Measurements from ENCODE around the gene ITGA6. TPM values are rescaled to one million over a fixed set of nuclear protein-coding genes. Genes with fewer than 3 reads are reported as not detected.

The ITGA6 gene
- total RNA-seq, 1 experiment from 2014 or later, result 181 TPM

DNA sequence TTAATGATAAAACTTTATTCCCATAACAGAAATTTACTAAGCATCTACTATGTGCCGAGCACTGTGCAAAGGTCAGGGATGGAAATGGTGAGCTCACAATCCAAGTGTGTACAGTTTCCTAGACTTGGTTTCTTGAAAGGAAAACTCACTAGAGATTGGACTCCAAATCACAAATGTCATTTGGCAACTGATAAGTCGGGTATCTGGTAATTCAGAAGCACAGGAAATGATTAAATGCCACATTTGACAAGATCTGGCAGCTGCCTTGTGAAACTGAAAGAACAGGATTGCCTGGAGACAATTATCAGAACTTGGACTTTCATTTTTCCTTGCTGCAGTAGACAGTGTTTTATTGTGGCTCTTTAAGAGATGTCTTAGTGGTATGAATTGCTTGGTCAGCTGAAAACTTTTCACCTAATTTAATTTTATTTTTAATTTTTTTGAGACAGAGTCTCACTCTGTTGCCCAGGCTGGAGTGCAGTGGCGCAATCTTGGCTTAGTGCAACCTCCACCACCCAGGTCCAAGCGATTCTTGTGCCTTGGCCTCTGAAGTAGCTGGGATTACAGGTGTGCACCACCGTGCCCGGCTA is 19.2 kb downstream of the ITGA6 start:
- ATAC-seq (no peak), DNase-seq (peak; percentile 53)
- H3K4me2 ChIP-seq (ENCODE audit: low read length), result peak overlapping the region; percentile 36
- H3K27me3 ChIP-seq (ENCODE audit: low read length), result no peaks in the 10 kb centered on the region
- H3F3A ChIP-seq (ENCODE audit: low read length, unreplicated experiment), result peaks cover 14% of the 10 kb centered on the region
- intact Hi-C loops (cut with micrococcal nuclease), result no loop called here
- peaks cover 7% of the 10 kb centered on the region; the same call in 1 of the 2 replicates for H3K36me3 ChIP-seq (ENCODE audit: low read depth, low read length)
- no peak overlapping the region for H2AFZ ChIP-seq (ENCODE audit: low read length)
- ChIA-PET POLR2A (ENCODE audit: unreplicated experiment) (interaction anchor here (0.5 to 0.6 kb wide), 2 partner anchors 23 to 1207 kb away, joined by 3 to 13 read pairs; no protein-coding TSS in a partner anchor), CTCF (no interaction called here)
- H3K9me2 ChIP-seq (replicated peaks; ENCODE audit: low read length), result no peaks in the 10 kb centered on the region
- peak overlapping the region; percentile 9; the same call in 1 of the 2 replicates for H3K27ac ChIP-seq (ENCODE audit: low read length)
- peaks cover 68% of the 10 kb centered on the region for H3K4me1 ChIP-seq (ENCODE audit: insufficient read depth, low read length)
- no peak overlapping the region for H3K4me3 ChIP-seq (ENCODE audit: low read length)
- no peak overlapping the region for H3K9ac ChIP-seq (ENCODE audit: low read length)
- TF ChIP-seq, protein P1, sequence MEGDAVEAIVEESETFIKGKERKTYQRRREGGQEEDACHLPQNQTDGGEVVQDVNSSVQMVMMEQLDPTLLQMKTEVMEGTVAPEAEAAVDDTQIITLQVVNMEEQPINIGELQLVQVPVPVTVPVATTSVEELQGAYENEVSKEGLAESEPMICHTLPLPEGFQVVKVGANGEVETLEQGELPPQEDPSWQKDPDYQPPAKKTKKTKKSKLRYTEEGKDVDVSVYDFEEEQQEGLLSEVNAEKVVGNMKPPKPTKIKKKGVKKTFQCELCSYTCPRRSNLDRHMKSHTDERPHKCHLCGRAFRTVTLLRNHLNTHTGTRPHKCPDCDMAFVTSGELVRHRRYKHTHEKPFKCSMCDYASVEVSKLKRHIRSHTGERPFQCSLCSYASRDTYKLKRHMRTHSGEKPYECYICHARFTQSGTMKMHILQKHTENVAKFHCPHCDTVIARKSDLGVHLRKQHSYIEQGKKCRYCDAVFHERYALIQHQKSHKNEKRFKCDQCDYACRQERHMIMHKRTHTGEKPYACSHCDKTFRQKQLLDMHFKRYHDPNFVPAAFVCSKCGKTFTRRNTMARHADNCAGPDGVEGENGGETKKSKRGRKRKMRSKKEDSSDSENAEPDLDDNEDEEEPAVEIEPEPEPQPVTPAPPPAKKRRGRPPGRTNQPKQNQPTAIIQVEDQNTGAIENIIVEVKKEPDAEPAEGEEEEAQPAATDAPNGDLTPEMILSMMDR (conservative IDR thresholded peaks at IDR 0.05; ENCODE audit: low read depth, low read length), result no peak
- no peak for TF ChIP-seq EZH2 (IDR thresholded peaks at IDR 0.05; ENCODE audit: low read length, unreplicated experiment)
- no peak for TF ChIP-seq EZH2phosphoT487 (IDR thresholded peaks at IDR 0.05; ENCODE audit: borderline replicate concordance, low read length)
- 0 out of 2 replicates have a peak, but pooled peaks cover 2% of the 10 kb centered on the region for H4K20me1 ChIP-seq (ENCODE audit: low read length)
- no peaks in the 10 kb centered on the region for H3K9me3 ChIP-seq (ENCODE audit: low read length)
- peaks cover 88% of the 10 kb centered on the region for H3K79me2 ChIP-seq (ENCODE audit: low read length)
- no TSS peak for BruUV-seq (replicated peaks)

DNA sequence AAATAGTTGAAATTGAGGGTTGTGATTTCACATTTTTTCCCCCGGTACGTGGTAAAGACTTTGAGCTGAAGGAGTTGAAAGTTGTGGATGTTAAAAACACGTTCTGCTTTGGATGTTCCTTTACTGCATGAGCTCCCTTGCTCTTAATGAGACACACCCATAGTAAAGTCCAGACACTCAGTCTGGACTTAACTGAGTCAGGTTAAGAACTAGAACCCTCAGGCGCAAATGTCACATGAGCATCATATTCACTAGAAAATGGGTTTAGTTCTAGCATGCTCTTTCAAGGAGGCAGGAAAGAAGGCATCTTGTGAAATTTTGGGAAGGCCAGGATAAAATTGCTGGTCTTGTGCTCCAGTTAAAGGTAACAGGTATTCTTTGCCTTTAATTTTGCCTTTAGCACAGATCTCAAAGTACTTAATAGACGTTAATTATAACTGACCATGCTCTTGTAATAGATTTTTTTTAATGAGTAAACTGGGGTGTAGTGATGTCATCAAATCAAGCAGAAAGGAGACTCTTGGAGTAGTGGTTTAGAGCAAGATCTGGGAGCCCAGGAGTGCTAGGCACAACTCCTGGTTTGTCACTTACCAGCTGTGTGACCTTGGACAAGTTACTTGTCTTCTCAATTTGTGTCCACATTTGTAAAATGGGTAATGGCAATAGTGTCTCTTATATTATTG is 20.6 kb downstream of the ITGA6 start:
- H3K79me2 ChIP-seq (ENCODE audit: low read length), result peaks cover 93% of the 10 kb centered on the region
- CTCF ChIA-PET, result no interaction called here
- H3F3A ChIP-seq (ENCODE audit: low read length, unreplicated experiment), result peaks cover 4% of the 10 kb centered on the region
- DNase-seq, result peak; percentile 9
- POLR2A ChIA-PET (ENCODE audit: unreplicated experiment), result no interaction called here
- H3K9me2 ChIP-seq (replicated peaks; ENCODE audit: low read length), result no peaks in the 10 kb centered on the region
- H3K36me3 ChIP-seq (ENCODE audit: low read depth, low read length), result peaks cover 7% of the 10 kb centered on the region; the same call in 1 of the 2 replicates
- TF ChIP-seq EZH2 (IDR thresholded peaks at IDR 0.05; ENCODE audit: low read length, unreplicated experiment) (no peak), EZH2phosphoT487 (IDR thresholded peaks at IDR 0.05; ENCODE audit: borderline replicate concordance, low read length) (no peak)
- TF ChIP-seq, protein P1 (conservative IDR thresholded peaks at IDR 0.05; ENCODE audit: low read depth, low read length), result no peak
- peak overlapping the region; percentile 21; the same call in 1 of the 2 replicates for H3K4me3 ChIP-seq (ENCODE audit: low read length)
- no peaks in the 10 kb centered on the region for H3K9me3 ChIP-seq (ENCODE audit: low read length)
- peak overlapping the region; percentile 60 for H3K27ac ChIP-seq (ENCODE audit: low read length)
- H3K27me3 ChIP-seq (ENCODE audit: low read length), result no peaks in the 10 kb centered on the region
- 0 out of 2 replicates have a peak, but pooled peaks cover 6% of the 10 kb centered on the region for H4K20me1 ChIP-seq (ENCODE audit: low read length)
- H2AFZ ChIP-seq (ENCODE audit: low read length), result no peak overlapping the region
- H3K4me2 ChIP-seq (ENCODE audit: low read length), result peak overlapping the region; percentile 68
- peaks cover 60% of the 10 kb centered on the region for H3K4me1 ChIP-seq (ENCODE audit: insufficient read depth, low read length)
- intact Hi-C loops (cut with micrococcal nuclease), result no loop called here
- ATAC-seq, result no peak
- no TSS peak for BruUV-seq (replicated peaks)
- no peak overlapping the region for H3K9ac ChIP-seq (ENCODE audit: low read length)
